Pancreas (tissue), 10 donors: Measurements from ENCODE around the gene RNF133. TPM values are rescaled to one million over a fixed set of nuclear protein-coding genes. Genes with fewer than 3 reads are reported as not detected.
"Not testable (repeated sequence)": the region's sequence is repeated elsewhere in the genome, so short reads cannot be mapped to it uniquely, and the experiment has no call there.

ENCODE experiments used
- ATAC-seq, 4 donors: fragments of 200-7000 bp; cut with Tn5 transposase; one replicate each; pipeline versions ENCODE4 v1.8.0 to v1.9.1; 2020; ENCODE audit warnings: mild to moderate bottlenecking in 4 of 4, moderate library complexity in 4 of 4
- DNase-seq, 6 donors: peaks; one replicate each; pipeline ENCODE4 v3.0.0-alpha.2; 2020
- FAIRE-seq: peaks from 2 replicates; lab custom pipeline; 2012; peaks lifted over from hg19 to GRCh38; lab: Jason Lieb, UNC
- H3K27ac ChIP-seq, 4 donors: fragments of 200-600 bp; sonication (generic); 1 replicate in 3 of 4; 2 replicates in 1 of 4; pipeline versions ENCODE4 v1.5.0 to v1.8.0; 2020
- H3K27me3 ChIP-seq, 4 donors: fragments of 200-600 bp; one replicate each; pipeline ENCODE4 v1.8.0; 2021
- H3K36me3 ChIP-seq, 3 donors: fragments of 200-600 bp; sonication (generic) in 1 of 3; one replicate each; pipeline versions ENCODE4 v1.5.0 to v1.8.0; 2020 to 2021
- H3K4me1 ChIP-seq, 3 donors: fragments of 200-600 bp; one replicate each; pipeline ENCODE4 v1.8.0; 2021
- H3K4me3 ChIP-seq, 4 donors: fragments of 200-600 bp; sonication (generic) in 2 of 4; one replicate each; pipeline versions ENCODE4 v1.5.0 to v1.8.0; 2020 to 2021
- H3K9me3 ChIP-seq, 4 donors: fragments of 200-600 bp; one replicate each; pipeline ENCODE4 v1.8.0; 2021
- CTCF ChIP-seq, 4 donors: fragments of 200-600 bp; sonication (generic) in 3 of 4; IDR thresholded peaks; one replicate each; pipeline versions ENCODE4 v1.5.0 to v1.8.0; 2021; ENCODE audit warnings: antibody characterized with exemption in 4 of 4
- WGBS, 2 donors: extraction: QIAGEN DNeasy Blood & Tissue Kit; methylation state at CpG; one replicate each; pipeline ENCODE4 v1.1.7; 2013; 5-methylcytosine and 5-hydroxymethylcytosine counted together
- intact Hi-C, 3 donors: fragments of 100-400 bp; cut with DNase I; formaldehyde crosslinking; loops; one replicate each; pipeline versions ENCODE4 v1.11.1 to v1.14.2; 2022
- polyA plus RNA-seq, 2 donors: library from polyadenylated mRNA; stranded (reverse); fragments of 200-250 nt; gene quantifications; one replicate each; pipeline ENCODE4 v1.2.3, GENCODE V29; 2013
- total RNA-seq, 6 donors: library from RNA; stranded (reverse); fragmentation: NEBNext Ultra II Directional in 4 of 6; extraction: Animal tissue kit (Norgen Biotek cat#: 25700) in 4 of 6; gene quantifications; one replicate each; pipeline versions ENCODE4 v1.2.1 to v1.2.4, GENCODE V29; 2021 to 2023
- donor health status: healthy with polysubstance abuse.
- donor health status: DM: no; HTN: no; CAD: no; lungs with moderate emphysema.
- donor health status: DM: no; HTN: no; CAD: no.
- donor health status: control.
- donor health status: control.
- donor health status: Bipolar disorder and iron deficiency.
- donor health status: DM: yes; HTN: yes; CAD: no.
- donor health status: DM: no; HTN: no; CAD: no.
- donor health status: DM: no; HTN: no; CAD: no.
- donor health status: DM: yes; HTN: yes; CAD: no.

RNF133 gene
- total and polyA plus RNA-seq, 8 donors = 0.07 to 1.4 (median 0.79) TPM; not detected in 1

GRCh38 chr7:122686360-122686878, 12.5 kb downstream of the RNF133 start:
- Histone ChIP-seq H3K4me3 (no peak overlapping the region), H3K27me3 (no peaks in the 10 kb centered on the region), H3K9me3 (no peaks in the 10 kb centered on the region), H3K27ac (no peak overlapping the region), H3K4me1 (peaks cover 6 to 11% (median 9%) of the 10 kb centered on the region in 3 donors), H3K36me3 (no peaks in the 10 kb centered on the region)
- FAIRE-seq (no peak), ATAC-seq (no peak), DNase-seq (no peak)
- 86 to 94% methylated on average over 10 of the region's 10 CpGs for WGBS, 2 donors
- intact Hi-C loops = no loop called here
- no peak for TF ChIP-seq CTCF (IDR thresholded peaks at IDR 0.05)

- DNase-seq = no peak
- ATAC-seq = peak; percentile 53 to 74 (median 64)
- Histone ChIP-seq H3K27me3 (no peaks in the 10 kb centered on the region), H3K36me3 (no peaks in the 10 kb centered on the region), H3K9me3 (no peaks in the 10 kb centered on the region), H3K4me1 (peaks cover 6 to 11% (median 9%) of the 10 kb centered on the region in 3 donors), H3K27ac (peak overlapping the region in 1 of 4 donors; percentile 2), H3K4me3 (no peak overlapping the region)
- intact Hi-C loops = no loop called here
- TF ChIP-seq CTCF (IDR thresholded peaks at IDR 0.05) = no peak
- 32 to 38% methylated on average over 2 of the region's 2 CpGs for WGBS, 2 donors
- no peak for FAIRE-seq
Observed at GRCh38 chr7:122684504-122684903, 14.4 kb downstream of the RNF133 start.

- TF ChIP-seq CTCF (IDR thresholded peaks at IDR 0.05) = no peak
Observed at GRCh38 chr7:122682815-122683550, 15.9 kb downstream of the RNF133 start.

GRCh38 chr7:122681186-122681585, 17.7 kb downstream of the RNF133 start:
- H3K4me1 ChIP-seq = peaks cover 8 to 11% (median 9%) of the 10 kb centered on the region in 3 donors
- H3K4me3 ChIP-seq, H3K9me3 ChIP-seq, H3K27me3 ChIP-seq, DNase-seq, H3K27ac ChIP-seq, FAIRE-seq, intact Hi-C loops, H3K36me3 ChIP-seq, ATAC-seq: not testable (repeated sequence)
- WGBS, 2 donors = 96 to 97% methylated on average over 16 of the region's 16 CpGs

More at GRCh38 chr7:122682815-122683550, 15.9 kb downstream of the RNF133 start:
- WGBS, 2 donors = 79 to 83% methylated on average over 8 of the region's 8 CpGs
- H3K4me1 ChIP-seq = peaks cover 6 to 11% (median 9%) of the 10 kb centered on the region in 3 donors
- H3K9me3 ChIP-seq = no peaks in the 10 kb centered on the region
- intact Hi-C loops = no loop called here
- FAIRE-seq (no peak), DNase-seq (no peak), ATAC-seq (no peak)
- no peak overlapping the region for H3K4me3 ChIP-seq
- no peaks in the 10 kb centered on the region for H3K36me3 ChIP-seq
- no peak overlapping the region for H3K27ac ChIP-seq
- H3K27me3 ChIP-seq = no peaks in the 10 kb centered on the region

- no peak for TF ChIP-seq CTCF (IDR thresholded peaks at IDR 0.05)
- Histone ChIP-seq H3K27ac (peak overlapping the region in 2 of 4 donors; percentile 42 to 55), H3K9me3 (no peaks in the 10 kb centered on the region), H3K4me1 (peaks cover 6 to 14% (median 7%) of the 10 kb centered on the region in 3 donors), H3K27me3 (no peaks in the 10 kb centered on the region), H3K4me3 (no peak overlapping the region), H3K36me3 (no peaks in the 10 kb centered on the region)
- intact Hi-C loops = no loop called here
- ATAC-seq (no peak), FAIRE-seq (no peak), DNase-seq (no peak)
- 18 to 20% methylated on average over 1 of the region's 1 CpG for WGBS, 2 donors
Observed at GRCh38 chr7:122679813-122680212, 19.1 kb downstream of the RNF133 start.

- WGBS, 2 donors = 35 to 40% methylated on average over 9 of the region's 9 CpGs
- H3K4me3 ChIP-seq, FAIRE-seq, H3K9me3 ChIP-seq, H3K36me3 ChIP-seq, H3K27me3 ChIP-seq, intact Hi-C loops: not testable (repeated sequence)
- peak in 3 of 4 donors; percentile 29 to 57 (median 46) for ATAC-seq
- peak in 3 of 6 donors; percentile 41 to 64 (median 59) for DNase-seq
- peaks cover 1 to 13% (median 2%) of the 10 kb centered on the region in 3 donors for H3K4me1 ChIP-seq
- H3K27ac ChIP-seq = peak overlapping the region in 2 of 4 donors; percentile 42 to 55
Observed at GRCh38 chr7:122679269-122679709, 19.6 kb downstream of the RNF133 start.
